Pons (tissue), 1 donor: ENCODE measurements around the gene ANO9.
"Not testable (repeated sequence)": the region's sequence is repeated elsewhere in the genome, so short reads cannot be mapped to it uniquely, and the experiment has no call there.

Experiments
- DNase-seq: peaks from one replicate; pipeline ENCODE4 v3.0.0-alpha.2; 2016; ENCODE audit warnings: low spot score

ANO9 gene

DNA sequence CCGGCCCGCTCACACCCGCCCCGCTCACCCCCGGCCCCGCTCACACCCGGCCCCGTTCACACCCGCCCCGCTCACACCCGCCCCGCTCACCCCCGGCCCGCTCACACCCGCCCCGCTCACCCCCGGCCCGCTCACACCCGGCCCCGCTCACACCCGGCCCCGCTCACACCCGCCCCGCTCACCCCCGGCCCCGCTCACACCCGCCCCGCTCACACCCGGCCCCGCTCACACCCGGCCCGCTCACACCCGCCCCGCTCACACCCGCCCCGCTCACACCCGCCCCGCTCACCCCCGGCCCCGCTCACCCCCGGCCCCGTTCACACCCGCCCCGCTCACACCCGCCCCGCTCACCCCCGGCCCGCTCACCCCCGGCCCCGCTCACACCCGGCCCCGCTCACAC, 40.6 kb downstream of the ANO9 start:
- not testable (repeated sequence) for DNase-seq

DNA sequence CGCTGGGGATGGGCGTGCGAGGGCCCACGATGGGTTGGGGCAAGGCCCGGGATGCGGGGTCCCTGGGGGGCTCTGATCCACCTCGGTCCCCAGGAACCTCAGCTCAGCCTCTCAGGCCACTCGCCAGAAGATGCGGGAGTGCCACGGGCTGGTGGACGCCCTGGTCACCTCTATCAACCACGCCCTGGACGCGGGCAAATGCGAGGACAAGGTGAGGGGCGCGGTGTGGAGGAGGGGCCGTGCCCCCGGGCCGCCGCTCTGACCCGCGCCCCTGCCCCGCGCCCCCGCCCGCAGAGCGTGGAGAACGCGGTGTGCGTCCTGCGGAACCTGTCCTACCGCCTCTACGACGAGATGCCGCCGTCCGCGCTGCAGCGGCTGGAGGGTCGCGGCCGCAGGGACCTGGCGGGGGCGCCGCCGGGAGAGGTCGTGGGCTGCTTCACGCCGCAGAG, 41.5 kb downstream of the ANO9 start:
- DNase-seq: no peak

DNA sequence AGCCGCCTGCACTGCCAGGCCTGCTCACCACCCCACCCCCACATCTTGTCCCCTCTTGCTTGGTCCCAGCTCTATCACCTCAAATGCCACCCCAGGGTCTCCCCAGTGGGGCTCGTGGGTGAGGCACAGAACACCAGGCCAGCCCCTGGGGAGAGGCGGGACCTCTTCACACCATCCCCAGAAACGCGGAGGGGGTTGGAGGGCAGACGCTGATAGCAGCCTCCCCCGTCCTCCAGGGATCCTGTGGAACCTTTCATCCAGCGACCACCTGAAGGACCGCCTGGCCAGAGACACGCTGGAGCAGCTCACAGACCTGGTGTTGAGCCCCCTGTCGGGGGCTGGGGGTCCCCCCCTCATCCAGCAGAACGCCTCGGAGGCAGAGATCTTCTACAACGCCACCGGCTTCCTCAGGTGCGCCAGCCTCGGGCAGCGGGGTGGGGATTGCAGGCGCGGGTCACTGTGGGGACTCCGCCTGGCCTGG, 42.0 kb downstream of the ANO9 start:
- no peak for DNase-seq

DNA sequence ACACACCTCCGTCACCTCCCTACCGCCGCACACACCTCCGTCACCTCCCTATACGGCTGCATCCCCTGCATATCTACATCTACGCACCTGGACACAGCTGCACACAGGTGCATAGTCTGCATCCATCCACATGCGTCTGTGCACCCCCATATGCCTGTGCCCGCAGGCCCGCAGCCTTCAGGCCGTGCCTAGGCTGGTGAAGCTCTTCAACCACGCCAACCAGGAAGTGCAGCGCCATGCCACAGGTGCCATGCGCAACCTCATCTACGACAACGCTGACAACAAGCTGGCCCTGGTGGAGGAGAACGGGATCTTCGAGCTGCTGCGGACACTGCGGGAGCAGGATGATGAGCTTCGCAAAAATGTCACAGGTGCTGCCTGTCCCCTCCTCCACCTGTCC, 43.0 kb downstream of the ANO9 start:
- DNase-seq: no peak

DNA sequence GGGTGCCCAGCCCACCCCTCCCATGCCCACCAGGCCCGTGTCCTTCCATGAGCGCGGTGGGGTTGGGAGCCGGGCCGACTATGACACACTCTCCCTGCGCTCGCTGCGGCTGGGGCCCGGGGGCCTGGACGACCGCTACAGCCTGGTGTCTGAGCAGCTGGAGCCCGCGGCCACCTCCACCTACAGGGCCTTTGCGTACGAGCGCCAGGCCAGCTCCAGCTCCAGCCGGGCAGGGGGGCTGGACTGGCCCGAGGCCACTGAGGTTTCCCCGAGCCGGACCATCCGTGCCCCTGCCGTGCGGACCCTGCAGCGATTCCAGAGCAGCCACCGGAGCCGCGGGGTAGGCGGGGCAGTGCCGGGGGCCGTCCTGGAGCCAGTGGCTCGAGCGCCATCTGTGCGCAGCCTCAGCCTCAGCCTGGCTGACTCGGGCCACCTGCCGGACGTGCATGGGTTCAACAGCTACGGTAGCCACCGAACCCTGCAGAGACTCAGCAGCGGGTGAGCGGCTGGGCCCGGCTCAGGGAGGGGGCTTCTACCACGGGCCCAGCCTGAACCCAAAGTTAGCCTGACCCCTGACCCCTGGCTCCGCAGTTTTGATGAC, 44.8 kb downstream of the ANO9 start:
- no peak for DNase-seq

DNA sequence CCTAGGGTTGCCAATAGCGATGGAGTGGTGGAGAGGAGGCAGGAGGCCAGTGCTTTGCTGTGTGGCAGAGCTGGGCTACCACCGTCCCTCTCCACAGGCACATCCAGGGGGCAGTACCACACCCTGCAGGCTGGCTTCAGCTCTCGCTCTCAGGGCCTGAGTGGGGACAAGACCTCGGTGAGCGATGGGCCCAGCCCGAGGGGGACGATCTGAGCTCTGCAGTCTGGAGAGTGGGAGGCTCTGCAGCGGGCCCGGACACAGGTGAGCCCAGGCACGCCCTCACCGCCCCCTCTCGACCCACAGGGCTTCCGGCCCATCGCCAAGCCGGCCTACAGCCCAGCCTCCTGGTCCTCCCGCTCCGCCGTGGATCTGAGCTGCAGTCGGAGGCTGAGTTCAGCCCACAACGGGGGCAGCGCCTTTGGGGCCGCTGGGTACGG, 45.3 kb downstream of the ANO9 start:
- DNase-seq: no peak

DNA sequence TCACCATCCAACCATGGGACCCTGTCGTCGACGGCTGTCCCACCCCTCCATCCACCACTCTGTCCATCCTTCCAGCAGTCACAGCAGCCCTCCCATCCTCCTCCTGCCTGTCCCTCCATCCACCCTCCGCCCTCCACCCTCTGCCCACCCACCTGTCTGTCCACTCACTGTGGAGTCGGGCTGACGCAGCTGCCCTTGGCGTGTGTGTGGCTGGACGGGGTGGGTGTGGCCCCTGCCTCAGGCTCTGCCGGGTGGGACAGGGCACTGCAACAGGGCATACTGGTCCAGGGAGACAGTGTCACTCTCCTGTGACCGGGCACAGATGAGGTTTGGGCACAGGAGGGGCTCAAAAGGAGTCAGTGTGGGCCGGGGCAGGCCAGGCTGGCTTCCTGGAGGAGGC, 45.9 kb downstream of the ANO9 start:
- DNase-seq: no peak

DNA sequence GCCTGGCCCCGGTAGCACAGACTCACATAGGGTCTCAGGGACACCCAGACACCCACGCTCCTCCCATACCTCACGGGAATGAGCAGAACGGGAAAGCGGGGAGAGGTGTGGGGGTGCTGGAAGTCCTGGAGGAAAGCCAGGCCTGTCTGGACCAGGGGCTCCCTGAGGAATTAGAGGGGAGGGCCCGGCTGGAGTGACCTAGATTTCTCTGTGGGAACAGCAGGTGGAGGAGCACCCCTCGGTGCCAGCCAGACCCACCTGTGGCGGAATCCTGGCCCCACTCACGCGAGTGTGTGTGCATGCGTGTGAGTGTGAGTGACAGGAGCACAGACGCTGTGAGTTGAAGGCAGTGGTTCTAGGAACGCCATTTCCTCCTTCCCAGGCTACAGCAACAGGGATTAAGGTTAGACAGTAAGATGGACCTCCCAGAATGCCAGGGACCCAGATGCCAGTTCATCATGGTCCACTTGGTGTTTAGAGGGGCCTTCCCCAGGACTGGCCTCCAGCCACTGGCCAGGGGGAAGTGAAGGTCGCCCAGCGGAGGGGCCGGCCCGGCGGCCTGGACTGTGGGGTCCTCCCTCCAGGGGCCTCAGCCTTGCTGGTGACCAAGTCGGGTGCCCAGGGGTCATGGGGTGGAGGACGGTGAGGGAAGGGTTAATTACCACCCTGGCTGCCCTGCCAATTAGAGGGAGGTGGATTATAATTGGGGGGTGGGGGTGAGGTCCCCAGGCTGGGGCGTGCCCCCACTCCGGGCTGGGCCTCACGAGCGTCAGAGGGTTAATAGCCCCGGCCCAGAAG, 46.8 kb downstream of the ANO9 start:
- no peak for DNase-seq

DNA sequence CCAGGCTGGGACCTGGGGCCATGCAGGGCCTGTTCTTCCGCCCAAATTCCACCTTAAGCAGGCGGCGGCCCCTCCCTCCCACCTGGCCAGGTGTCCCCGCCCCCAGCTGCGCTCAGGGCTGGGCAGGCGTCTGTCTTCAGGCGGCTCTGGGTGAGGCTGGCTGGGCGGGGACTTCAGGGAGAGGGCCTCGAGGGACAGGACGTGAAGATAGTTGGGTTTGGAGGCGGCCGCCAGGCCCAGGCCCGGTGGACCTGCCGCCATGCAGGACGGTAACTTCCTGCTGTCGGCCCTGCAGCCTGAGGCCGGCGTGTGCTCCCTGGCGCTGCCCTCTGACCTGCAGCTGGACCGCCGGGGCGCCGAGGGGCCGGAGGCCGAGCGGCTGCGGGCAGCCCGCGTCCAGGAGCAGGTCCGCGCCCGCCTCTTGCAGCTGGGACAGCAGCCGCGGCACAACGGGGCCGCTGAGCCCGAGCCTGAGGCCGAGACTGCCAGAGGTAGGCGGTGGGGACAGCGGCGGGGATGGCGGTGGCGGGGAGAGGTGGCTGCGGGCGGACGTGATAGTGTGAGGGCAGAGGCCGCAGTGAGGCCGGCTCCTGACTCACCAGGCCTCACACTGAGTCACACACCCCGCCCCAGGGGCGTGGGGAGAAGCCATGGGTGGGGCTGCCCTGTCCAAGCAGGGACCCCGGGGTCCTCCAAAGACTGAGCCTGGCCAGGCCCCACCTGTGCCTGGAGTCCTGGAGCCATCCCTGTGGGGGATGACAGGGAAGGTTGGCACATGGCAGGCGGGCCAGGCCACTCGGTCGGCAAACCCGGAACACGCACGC, 47.6 kb downstream of the ANO9 start, which contains the start of gene PKP3:
Gene PKP3 (plus strand): TSS at position 176 of the 824 bp plus-strand sequence. CDS start 84 bp downstream, at position 260.
- no peak for DNase-seq

DNA sequence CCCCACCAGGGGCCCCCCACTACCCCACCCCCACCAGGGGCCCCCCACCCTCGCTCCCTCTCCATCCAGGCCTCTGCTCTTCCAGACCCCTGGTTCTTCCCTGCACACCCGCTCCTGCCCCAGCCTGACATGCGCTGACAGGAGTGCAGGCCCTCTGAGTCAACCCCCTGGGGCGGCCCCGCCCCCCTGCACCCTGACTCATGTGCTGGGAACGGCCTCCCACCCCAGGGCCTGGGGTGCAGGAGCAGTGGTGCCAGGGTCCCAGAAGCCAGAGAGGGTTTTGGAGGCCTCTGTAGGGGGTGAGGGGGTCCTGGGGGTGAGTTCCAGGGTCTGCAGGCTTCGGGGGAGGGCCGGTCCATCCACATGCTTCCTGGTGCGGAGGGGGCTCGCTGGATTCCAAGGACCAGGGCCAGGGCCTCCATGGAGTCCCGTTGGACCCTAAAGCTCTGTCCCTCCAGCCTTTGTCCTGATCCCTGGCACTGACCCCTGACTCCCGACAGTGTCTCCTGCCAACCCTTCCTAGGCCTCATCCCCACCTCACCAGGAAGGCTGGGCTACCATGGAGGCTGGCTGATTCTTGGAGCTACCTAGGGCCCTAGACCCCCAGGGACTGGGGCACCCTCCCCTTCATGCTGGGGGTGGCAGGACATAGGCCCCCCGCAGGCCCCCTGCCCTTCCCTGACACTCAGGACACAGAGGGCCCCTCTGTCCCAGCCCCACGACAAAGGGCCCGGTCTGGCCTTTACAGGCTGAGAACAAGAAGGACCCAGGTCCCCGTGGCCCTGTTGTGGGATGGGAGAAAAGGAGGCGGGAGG, 48.4 kb downstream of the ANO9 start:
- no peak for DNase-seq

DNA sequence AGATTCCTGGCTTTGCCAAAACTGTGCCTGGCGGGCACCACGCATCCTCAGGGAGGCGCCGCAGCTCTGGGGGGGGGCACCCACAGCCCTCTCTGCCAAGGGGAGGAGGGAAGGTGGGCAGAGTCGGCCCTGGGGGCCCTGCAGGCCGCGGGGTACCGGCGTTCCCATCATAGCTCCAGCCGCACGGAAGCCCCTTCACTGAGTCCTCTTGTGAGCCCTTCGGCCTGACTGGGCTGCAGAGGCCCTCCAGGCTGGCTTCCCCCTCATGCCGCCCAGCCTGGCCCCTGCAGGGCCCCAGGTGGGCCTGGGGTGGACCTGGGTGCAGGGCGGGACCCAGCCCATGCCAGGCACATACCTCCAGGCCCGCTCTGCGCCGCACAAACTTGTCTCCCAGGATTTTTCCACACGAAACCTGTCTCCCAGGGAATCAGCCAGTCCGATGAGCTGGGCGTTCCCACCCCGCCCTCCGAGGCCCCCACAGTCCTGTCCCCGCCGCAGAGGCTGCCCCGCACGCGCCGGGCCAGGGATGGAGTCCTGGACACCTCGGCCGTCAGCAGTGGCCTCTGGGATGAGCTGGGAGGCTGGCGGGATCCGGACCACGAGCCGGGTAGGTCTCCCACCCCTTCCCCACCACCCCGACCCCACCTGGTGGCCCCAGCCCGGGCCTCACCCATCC, 49.6 kb downstream of the ANO9 start:
- DNase-seq: no peak

DNA sequence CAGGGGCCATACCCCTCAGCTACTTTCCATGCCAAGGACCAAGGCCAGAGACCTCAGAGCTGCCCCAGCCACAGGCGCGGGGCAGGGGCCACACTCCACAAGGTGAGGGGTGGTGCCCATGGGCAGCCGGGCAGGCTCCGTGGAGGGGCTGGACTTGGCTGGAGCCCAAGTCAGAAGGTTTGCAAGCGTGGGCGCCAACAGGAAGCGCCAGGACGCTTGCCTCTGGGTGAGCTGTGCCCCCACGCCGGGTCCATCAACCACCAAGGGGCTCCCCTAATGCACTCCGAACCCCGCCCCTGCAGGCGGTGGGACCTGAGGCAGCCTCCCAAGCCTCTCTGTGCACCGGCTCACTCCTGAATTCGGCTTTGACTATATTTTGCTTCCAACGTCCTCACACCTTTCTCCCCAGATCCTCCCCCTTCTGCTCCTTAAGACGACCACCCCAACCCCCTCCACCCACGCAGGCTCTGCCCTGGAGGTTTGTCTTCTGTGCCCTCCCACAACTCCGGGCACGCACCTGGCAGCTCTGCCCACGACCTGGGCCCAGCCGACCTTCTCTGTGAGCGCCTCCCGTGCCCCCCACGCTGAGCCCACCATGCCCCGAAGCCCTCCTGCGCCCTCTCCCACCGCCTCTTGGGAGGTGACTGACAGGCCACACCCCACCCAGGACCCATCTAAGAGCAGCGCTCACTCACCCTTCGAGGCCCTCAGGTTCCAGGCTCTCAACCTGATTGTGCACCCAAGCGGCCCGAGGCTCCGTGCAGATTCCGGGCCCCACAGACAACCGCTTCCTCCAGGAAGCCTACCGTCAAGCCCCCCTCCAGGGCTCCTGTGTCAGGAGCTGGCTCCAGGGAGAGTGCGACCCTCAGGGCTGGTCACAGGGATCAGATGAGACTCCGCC, 50.4 kb downstream of the ANO9 start:
- DNase-seq: no peak

DNA sequence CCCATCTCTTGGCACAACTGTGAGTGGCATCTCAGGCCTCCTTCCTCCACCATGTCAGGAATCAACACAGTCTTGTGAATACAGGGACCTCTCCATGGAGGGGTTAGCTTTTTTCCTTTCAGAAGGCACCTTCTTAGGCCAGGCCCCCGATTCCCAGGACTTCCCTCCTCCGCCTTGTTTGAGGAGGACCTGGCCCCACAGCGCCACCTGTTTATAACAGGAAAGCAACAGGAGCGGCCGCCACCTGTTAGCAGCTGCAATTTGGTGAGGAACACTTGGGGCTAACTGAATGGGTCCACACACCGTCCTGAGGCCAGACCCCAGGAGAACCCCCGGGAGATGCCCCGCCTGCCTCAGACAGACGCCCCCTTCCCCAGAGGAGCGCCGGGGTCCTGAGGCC, 51.6 kb downstream of the ANO9 start:
- DNase-seq: no peak

DNA sequence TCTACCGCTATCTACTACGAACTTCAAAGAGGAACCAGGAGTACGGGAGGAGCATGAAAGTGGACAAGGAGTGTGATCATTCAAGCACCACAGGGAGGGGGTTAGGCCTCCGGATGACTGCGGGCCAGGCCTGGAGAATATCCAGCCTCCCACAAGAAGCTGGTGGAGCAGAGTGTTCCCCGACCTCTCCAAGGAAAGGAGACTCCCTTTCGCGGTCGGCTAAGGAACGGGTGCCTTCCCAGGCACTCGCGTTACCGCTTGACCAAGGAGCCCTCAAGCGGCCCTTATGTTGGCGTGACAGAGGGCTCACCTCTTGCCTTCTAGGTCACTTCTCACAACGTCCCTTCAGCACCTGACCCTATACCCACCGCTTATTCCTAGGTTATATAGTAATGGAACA, 52.4 kb downstream of the ANO9 start:
- DNase-seq: not testable (repeated sequence)

DNA sequence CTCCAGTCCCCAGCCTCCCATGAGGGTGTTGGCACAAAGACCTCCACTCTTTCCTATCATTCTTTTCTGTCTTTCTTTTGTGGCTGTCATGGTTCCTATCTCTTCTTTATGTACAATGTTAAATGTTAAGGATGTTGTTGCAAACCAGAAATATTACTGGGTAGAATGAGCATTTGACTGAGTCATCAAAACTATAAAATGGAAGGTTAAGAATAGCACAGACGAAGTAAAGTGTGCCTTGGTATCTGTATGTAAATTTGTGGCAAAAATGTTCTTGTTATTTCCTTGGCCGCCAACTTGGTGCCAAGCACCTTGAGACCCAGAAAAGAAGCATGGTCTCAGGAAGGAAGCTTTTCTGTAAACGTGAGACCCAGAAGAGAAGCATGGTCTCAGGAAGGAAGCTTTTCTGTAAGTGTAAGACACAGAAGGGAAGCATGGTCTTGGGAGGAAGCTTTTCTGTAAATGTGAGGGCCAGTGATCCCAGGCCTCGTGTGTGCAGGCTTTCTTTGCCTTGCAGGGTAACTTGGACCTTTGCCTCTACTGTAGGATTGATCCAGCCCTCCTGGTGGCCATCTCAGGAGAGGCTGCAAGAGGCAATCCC, 54.5 kb downstream of the ANO9 start:
- DNase-seq: no peak

DNA sequence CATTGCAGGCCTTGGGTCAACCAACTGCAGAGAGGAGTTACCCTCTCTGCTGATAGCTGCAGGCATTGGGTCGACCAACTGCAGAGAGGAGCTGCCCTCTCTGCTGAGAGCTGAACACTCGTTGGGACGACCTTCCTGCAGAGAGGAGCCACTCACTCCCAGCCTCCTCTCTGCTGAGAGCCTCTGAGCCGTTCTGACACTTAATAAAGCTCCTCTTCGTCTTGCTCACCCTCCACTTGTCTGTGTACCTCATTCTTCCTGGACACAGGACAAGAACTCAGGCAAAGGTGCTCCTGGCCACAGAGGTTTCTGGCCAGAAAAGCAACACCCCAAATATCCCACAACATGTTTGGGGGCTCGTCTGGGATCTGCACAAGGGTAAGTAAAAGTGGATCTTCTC, 55.3 kb downstream of the ANO9 start:
- DNase-seq: no peak

DNA sequence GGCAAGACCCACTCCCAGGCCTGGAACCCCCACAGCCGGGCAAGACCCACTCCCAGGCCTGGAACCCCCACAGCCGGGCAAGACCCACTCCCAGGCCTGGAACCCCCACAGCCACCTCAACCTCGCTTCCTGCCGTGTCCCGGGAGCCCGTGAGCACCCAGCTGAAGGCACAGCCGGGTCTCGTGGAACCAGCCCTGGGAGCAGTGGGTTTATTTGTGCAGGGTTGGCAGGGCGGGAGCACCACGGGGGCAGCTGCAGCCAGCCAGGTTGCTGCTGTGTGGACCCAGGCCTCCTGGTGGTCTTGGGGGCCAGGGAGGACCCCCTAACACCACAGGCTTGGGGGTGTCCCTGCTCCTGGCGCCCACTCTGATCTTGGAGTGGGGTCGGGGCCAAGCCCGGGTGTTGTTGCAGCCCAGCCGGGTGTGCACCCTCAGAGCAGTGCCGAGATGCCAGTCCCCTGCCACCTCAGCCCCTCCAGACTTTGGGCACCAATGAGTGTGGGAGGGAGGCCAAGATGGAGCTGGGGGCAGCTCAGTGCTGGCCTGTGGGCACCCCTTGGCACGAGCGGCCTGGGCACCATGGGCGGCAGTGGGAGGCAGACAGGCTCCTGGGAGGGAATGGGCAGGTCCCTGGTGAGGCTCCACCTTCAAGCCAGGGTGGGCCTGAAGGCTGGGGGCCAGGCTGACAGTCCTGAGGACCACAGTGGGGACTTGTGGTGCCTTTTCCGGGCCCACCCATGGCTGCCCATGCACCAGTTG, 56.0 kb downstream of the ANO9 start:
- no peak for DNase-seq

DNA sequence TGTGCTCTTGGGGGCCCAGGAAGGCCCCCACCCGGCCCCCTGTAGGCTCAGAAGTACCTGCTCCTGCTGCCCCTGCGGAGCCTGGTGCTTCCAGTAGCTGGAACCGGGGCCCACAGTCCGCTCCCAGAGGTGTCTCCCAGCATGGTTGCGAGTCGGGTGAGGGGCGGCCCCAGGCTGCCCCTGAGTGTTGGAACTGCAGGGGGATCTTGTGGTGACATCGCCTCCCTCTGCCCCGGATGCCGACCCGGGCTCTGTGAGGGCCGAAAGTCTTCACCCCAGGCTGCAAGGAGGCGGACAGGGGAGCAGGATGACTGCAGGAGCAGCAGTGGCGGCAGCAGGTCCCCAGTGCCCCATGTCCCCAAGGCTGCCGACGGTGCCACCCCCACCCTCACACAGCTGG, 57.3 kb downstream of the ANO9 start:
- no peak for DNase-seq

DNA sequence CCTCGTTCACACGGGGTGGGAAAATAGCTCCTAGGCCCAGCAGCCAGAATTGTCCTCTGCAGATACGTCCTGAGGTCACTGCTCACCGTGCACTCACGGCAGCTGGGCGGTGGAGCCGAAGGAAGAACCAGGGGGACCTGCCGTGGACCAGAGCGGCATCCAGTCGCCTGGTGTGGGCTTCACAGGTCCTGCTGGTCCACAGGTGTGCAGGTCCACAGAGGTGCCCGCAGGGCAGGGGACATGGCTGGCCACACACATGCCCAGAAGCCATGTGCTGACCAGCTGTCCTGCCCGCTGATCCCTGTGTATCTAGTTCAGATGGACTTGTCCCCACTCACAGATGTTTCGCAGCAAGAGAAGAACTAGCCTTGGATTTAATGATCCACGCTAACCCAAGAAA, 58.4 kb downstream of the ANO9 start:
- no peak for DNase-seq
